Cardiac fibroblast (primary cell): ENCODE measurements around the gene MARVELD2.
A peak's percentile ranks its signal among the peaks of the same experiment; 100 is the strongest.
"Not testable (repeated sequence)": the region's sequence is repeated elsewhere in the genome, so short reads cannot be mapped to it uniquely, and the experiment has no call there.

Experiments used
- DNase-seq, 2 donors: peaks; one replicate each; pipeline versions ENCODE4 v3.0.0 to v3.0.0-alpha.2; 2010; ENCODE audit warnings: low read depth in 2 of 2
- H3K4me3 ChIP-seq, 2 donors: replicated peaks in 1 of 2; 1 replicate in 1 of 2; 2 replicates in 1 of 2; pipeline ENCODE4 v1.5.1; 2011; ENCODE audit warnings: low read depth in 2 of 2, low read length in 2 of 2, mild to moderate bottlenecking in 2 of 2, moderate library complexity in 1 of 2
- TF ChIP-seq, protein P1 (sequence below): IDR thresholded peaks from one replicate; pipeline ENCODE4 v1.5.1; 2011; ENCODE audit warnings: low read depth, mild to moderate bottlenecking, low read length, inconsistent platforms

The MARVELD2 gene

DNA sequence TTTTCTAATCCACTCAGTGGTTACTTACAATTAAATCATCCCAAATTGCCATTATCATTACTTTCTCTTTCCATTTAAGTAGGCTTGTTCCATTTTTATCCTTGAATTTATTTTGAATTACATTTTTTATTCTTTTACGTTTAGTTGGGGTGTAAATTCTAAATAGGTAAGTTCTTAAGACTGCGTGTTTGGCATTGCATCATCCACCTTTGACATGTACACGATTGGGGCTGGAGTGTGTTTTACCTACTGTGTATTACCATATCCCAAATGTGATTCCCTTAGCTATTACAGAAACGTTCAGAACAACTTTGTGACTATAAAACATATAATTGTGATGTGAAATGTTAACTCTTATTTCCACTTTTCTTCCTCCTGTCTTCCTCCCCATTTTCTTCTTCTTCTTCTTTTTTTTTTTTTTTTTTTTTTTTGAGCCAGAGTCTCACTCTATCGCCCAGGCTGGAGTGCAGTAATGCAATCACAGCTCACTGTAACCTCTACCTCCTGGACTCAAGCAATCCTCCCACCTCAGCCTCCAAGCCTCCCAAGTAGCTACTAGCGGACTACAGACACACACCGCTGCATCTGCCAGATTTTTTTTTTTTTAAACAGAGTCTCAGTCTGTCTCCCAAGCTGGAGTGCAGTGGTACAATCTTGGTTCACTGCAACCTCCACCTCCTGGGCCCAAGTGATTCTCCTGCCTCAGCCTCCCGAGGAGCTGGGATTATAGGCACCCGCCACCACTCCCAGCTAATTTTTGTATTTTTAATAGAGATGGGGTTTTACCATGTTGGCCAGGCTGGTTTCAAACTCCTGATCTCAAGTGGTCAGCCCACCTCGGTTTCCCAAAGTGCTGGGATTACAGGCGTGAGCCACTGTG, 16.7 kb downstream of the MARVELD2 start:
- TF ChIP-seq, protein P1, sequence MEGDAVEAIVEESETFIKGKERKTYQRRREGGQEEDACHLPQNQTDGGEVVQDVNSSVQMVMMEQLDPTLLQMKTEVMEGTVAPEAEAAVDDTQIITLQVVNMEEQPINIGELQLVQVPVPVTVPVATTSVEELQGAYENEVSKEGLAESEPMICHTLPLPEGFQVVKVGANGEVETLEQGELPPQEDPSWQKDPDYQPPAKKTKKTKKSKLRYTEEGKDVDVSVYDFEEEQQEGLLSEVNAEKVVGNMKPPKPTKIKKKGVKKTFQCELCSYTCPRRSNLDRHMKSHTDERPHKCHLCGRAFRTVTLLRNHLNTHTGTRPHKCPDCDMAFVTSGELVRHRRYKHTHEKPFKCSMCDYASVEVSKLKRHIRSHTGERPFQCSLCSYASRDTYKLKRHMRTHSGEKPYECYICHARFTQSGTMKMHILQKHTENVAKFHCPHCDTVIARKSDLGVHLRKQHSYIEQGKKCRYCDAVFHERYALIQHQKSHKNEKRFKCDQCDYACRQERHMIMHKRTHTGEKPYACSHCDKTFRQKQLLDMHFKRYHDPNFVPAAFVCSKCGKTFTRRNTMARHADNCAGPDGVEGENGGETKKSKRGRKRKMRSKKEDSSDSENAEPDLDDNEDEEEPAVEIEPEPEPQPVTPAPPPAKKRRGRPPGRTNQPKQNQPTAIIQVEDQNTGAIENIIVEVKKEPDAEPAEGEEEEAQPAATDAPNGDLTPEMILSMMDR: no peak
- H3K4me3 ChIP-seq: no peak overlapping the region
- no peak for DNase-seq

DNA sequence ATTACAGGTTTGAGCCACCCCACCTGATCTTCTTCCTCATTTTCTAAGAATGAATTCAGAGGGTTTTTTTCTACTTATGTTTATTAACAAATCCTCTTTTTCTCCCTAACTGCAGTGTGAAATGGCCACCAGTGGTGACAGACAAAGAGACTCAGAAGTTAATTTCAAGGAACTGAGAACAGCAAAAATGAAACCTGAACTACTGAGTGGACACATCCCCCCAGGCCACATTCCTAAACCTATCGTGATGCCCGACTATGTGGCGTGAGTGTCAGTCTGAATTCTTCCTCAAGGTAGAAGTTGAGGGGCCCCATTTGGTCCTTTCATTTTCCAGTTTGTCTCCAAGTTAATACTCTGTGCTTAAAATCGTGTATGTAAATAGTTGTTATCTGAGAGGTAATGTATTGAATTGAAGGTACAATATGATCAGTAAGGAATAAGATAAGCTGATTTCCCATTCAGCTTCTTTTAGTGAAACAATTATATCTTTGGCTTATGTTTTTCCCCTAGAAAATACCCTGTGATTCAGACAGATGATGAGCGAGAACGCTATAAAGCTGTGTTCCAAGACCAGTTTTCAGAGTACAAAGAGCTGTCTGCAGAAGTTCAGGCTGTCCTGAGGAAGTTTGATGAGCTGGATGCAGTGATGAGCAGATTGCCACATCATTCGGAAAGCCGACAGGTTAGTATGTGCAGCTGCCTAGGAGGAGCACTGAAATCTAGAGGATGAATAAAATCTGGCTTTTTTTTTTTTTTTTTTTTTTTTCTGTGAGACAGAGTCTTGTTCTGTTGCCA, 17.7 kb downstream of the MARVELD2 start:
- no peak for DNase-seq
- TF ChIP-seq, protein P1: no peak
- no peak overlapping the region for H3K4me3 ChIP-seq

DNA sequence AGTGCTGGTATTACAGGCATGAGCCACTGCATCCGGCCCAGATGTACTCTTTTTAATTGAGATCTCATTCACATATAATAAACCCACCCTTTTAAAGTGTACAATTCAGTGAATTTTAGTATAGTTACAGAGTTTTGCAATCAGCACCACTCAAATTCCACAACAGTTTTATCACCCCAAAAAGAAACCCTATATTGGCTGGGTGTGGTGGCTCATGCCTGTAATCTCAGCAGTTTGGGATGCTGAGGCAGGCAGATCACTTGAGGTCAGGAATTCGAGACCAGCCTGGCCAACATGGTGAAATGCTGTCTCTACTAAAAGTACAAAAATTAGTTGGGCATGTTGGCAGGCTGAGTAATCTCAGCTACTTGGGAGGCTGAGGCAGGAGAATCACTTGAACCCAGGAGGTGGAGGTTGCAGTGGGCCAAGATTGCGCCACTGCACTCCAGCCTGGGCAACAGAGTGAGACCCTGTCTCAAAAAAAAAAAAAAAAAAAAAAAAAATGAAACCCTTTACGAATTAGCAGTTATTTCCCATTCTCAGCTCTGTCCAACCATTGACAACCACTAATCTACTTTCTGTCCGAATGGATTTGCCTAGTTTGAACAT, 20.5 kb downstream of the MARVELD2 start:
- not testable (repeated sequence) for H3K4me3 ChIP-seq
- peak; percentile 11 to 28 for DNase-seq

DNA sequence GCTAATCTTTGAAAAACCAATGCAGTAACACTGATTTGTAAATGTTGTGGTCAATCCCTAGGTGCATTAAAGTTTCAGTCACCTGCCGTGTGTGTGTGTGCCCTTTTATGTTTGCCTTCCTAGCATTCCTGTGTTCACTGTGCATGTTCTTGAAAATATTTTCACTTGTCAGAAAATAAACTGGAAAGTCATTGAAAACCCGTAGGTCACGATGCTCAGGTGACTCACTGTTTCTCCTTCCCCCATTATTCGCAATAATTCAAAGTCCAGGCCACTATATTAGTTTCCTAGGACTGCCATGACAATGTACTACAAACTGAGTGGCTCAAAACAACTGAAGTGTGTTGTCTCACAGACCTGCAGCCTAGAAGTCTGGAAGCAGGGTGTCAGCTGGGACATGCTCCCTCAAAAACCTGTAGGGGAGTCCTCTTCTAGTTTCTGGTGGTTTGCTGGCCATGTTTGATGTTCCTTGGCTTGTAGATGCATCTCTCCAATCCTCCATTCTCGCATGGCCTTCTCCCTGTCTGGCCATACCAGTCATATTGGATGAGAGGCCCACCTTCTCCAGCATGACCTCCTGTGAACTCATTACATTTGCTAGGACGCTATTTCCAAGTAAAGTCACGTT, 29.3 kb downstream of the MARVELD2 start:
- no peak for DNase-seq
- no peak overlapping the region for H3K4me3 ChIP-seq
- TF ChIP-seq, protein P1: no peak

DNA sequence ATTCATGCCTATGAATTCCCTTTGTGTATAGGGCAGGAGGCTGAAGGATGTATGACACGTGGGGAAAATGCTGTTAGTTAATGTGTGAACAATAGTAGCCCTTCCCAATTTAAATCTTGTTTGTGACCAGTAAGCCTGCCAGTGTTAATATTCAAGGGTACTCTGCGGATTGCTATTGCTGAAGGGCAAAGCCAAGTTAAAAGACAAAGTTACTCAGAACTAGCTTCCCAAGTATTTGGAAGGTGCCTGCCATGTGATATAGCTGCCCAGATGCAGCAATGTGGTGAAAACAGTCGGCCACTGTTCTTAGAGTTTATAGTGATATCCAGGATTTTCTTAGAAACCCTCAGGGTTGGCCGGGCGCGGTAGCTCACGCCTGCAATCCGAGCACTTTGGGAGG, 34.6 kb downstream of the MARVELD2 start:
- no peak overlapping the region for H3K4me3 ChIP-seq
- TF ChIP-seq, protein P1: no peak
- DNase-seq: no peak

DNA sequence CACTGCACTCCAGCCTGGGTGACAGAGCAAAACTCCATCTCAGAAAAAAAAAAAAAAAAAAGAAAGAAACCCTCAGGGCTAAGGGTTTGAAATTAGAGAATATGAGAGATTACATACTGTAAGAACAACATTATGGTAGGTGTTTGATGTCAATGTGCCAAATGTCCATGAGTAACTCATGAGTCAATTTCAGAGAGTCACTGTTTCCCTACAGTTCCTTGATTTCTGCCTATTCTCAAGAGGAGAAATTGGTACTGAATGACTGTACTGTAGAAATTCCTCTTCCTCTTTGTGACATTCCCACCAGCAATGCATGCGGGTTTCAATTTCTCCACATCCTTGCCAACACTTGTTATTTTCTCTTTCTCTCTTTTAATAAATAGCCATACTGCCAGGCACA, 35.2 kb downstream of the MARVELD2 start:
- TF ChIP-seq, protein P1: no peak
- DNase-seq: peak; percentile 58 to 96
- H3K4me3 ChIP-seq: no peak overlapping the region

DNA sequence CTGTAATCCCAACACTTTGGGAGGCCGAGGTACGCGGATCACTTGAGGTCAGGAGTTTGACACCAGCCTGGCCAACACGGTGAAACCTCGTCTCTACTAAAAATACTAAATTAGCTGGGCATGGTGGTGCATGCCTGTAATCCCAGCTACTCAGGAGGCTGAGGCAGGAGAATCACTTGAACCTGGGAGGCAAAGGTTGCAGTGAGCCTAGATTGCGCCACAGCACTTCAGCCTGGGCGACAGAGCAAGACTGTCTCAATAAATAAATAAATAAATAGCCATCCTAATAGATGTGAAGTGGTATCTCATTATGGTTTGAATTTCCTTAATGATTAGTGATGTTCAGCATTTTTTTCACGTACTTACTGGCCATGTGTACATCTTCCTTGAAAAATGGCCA, 35.6 kb downstream of the MARVELD2 start:
- DNase-seq, H3K4me3 ChIP-seq: not testable (repeated sequence)
